SK-N-SH treated with all-trans-retinoic acid at 6 μM for 48 hours (cell line): ENCODE results near the gene PLA2G1B.

Source experiments
- ATAC-seq: fragments of 200-7000 bp; cut with Tn5 transposase; 3 replicates; pipeline ENCODE4 v1.9.1; 2020; ENCODE audit warnings: mild to moderate bottlenecking, moderate library complexity
- ARNTL ChIP-seq: fragments of 450-650 bp; formaldehyde crosslinking; IDR thresholded peaks from 2 replicates; pipeline ENCODE4 v1.5.0; 2020; ENCODE audit warnings: low read depth, mild to moderate bottlenecking, moderate library complexity, borderline replicate concordance
- BACH2 ChIP-seq: fragments of 250-450 bp; sonication (Bioruptor Pico); IDR thresholded peaks from 2 replicates; pipeline ENCODE4 v1.9.0; 2021; ENCODE audit warnings: mild to moderate bottlenecking, borderline replicate concordance
- CSDC2 ChIP-seq: fragments of 250-450 bp; sonication (Bioruptor Pico); IDR thresholded peaks from 2 replicates; pipeline ENCODE4 v1.5.0; 2020; ENCODE audit warnings: mild to moderate bottlenecking, moderate library complexity
- ESRRG ChIP-seq: fragments of 250-450 bp; sonication (Bioruptor Pico); IDR thresholded peaks from 2 replicates; pipeline ENCODE4 v1.6.1; 2021; ENCODE audit warnings: mild to moderate bottlenecking
- GLIS3 ChIP-seq: fragments of 250-450 bp; sonication (Bioruptor Pico); IDR thresholded peaks from 2 replicates; pipeline ENCODE4 v1.5.0; 2020; ENCODE audit warnings: mild to moderate bottlenecking, moderate library complexity
- ISL1 ChIP-seq: fragments of 250-450 bp; sonication (Bioruptor Pico); IDR thresholded peaks from 2 replicates; pipeline ENCODE4 v2.1.2; 2022; ENCODE audit warnings: mild to moderate bottlenecking, moderate library complexity
- OSR1 ChIP-seq: fragments of 250-450 bp; sonication (Bioruptor Pico); IDR thresholded peaks from 2 replicates; pipeline ENCODE4 v1.8.0; 2022; ENCODE audit warnings: moderate library complexity, mild to moderate bottlenecking, inconsistent platforms
- PPARA ChIP-seq: fragments of 250-450 bp; sonication (Bioruptor Pico); IDR thresholded peaks from 2 replicates; pipeline ENCODE4 v1.5.0; 2020; ENCODE audit warnings: mild to moderate bottlenecking, borderline replicate concordance
- RARB ChIP-seq: fragments of 250-450 bp; sonication (Bioruptor Pico); IDR thresholded peaks from 2 replicates; pipeline ENCODE4 v1.8.0; 2021; ENCODE audit warnings: mild to moderate bottlenecking, moderate library complexity
- SNAI2 ChIP-seq: fragments of 250-450 bp; sonication (Bioruptor Pico); IDR thresholded peaks from 2 replicates; pipeline ENCODE4 v1.5.0; 2020; ENCODE audit warnings: mild to moderate bottlenecking, moderate library complexity
- TCF4 ChIP-seq: fragments of 250-450 bp; sonication (Bioruptor Pico); IDR thresholded peaks from 2 replicates; pipeline ENCODE4 v1.8.0; 2021; ENCODE audit warnings: mild to moderate bottlenecking, moderate library complexity, borderline replicate concordance
- TOX ChIP-seq: fragments of 250-450 bp; sonication (Bioruptor Pico); IDR thresholded peaks from 2 replicates; pipeline ENCODE4 v1.8.0; 2021; ENCODE audit warnings: mild to moderate bottlenecking, moderate library complexity, borderline replicate concordance
- ZC3H10 ChIP-seq: fragments of 250-450 bp; sonication (Bioruptor Pico); IDR thresholded peaks from 2 replicates; pipeline ENCODE4 v1.5.1; 2021; ENCODE audit warnings: mild to moderate bottlenecking, moderate library complexity
- ZFP3 ChIP-seq: fragments of 250-450 bp; sonication (Bioruptor Pico); IDR thresholded peaks from 2 replicates; pipeline ENCODE4 v1.5.0; 2020; ENCODE audit warnings: mild to moderate bottlenecking, moderate library complexity
- ZFP30 ChIP-seq: fragments of 450-650 bp; formaldehyde crosslinking; IDR thresholded peaks from 2 replicates; pipeline ENCODE4 v1.5.0; 2022; ENCODE audit warnings: mild to moderate bottlenecking, moderate library complexity
- ZNF565 ChIP-seq: fragments of 450-650 bp; formaldehyde crosslinking; conservative IDR thresholded peaks from 2 replicates; pipeline ENCODE4 v1.5.0; 2020; ENCODE audit warnings: low read depth, mild to moderate bottlenecking, moderate library complexity
- ZNF70 ChIP-seq: fragments of 450-650 bp; formaldehyde crosslinking; IDR thresholded peaks from 2 replicates; pipeline ENCODE4 v1.5.0; 2020; ENCODE audit warnings: mild to moderate bottlenecking, moderate library complexity
- ZNF8 ChIP-seq: fragments of 450-650 bp; formaldehyde crosslinking; IDR thresholded peaks from 2 replicates; pipeline ENCODE4 v1.5.0; 2020; ENCODE audit warnings: mild to moderate bottlenecking, moderate library complexity
- TF ChIP-seq, protein P1 (sequence below): fragments of 250-450 bp; sonication (Bioruptor Pico); IDR thresholded peaks from 2 replicates; pipeline ENCODE4 v1.8.0; 2021; ENCODE audit warnings: low read depth, mild to moderate bottlenecking, moderate library complexity, borderline replicate concordance
- TF ChIP-seq, protein P2 (sequence below): fragments of 250-450 bp; sonication (Bioruptor Pico); IDR thresholded peaks from 2 replicates; pipeline ENCODE4 v1.5.1; 2020; ENCODE audit warnings: low read depth, mild to moderate bottlenecking, moderate library complexity
- TF ChIP-seq, protein P3 (sequence below): fragments of 250-450 bp; sonication (Bioruptor Pico); IDR thresholded peaks from 2 replicates; pipeline ENCODE4 v1.5.1; 2021; ENCODE audit warnings: mild to moderate bottlenecking, moderate library complexity
- TF ChIP-seq, protein P4 (sequence below): fragments of 250-450 bp; sonication (Bioruptor Pico); IDR thresholded peaks from 2 replicates; pipeline ENCODE4 v1.8.0; 2020; ENCODE audit warnings: mild to moderate bottlenecking, moderate library complexity, borderline replicate concordance

PLA2G1B gene

DNA sequence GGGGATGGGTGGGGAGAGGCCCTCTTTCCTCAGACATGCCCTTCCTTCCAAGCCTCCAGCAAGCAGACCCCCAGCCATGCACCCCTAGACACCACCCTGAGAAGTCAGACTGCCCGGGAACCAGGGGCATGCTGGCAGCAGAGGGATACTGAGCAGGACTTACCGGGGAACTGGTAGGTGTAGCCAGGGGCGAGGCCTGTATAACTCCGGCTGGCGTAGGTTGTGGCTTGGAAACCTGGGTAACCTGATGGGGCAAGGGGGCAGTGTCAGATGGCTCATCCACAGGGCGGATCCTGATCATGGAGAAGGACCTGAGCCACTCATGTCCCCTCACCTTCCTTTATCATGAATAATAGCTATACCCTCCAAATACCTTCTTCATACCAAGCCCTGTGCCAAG, 25.6 kb upstream of the PLA2G1B start:
- ATAC-seq = no peak
- TF ChIP-seq, protein P1, sequence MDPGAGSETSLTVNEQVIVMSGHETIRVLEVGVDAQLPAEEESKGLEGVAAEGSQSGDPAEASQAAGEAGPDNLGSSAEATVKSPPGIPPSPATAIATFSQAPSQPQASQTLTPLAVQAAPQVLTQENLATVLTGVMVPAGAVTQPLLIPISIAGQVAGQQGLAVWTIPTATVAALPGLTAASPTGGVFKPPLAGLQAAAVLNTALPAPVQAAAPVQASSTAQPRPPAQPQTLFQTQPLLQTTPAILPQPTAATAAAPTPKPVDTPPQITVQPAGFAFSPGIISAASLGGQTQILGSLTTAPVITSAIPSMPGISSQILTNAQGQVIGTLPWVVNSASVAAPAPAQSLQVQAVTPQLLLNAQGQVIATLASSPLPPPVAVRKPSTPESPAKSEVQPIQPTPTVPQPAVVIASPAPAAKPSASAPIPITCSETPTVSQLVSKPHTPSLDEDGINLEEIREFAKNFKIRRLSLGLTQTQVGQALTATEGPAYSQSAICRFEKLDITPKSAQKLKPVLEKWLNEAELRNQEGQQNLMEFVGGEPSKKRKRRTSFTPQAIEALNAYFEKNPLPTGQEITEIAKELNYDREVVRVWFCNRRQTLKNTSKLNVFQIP (CRISPR knock-in tag) = no peak
- TF ChIP-seq OSR1 (CRISPR knock-in tag) (no peak), ESRRG (CRISPR knock-in tag) (no peak)

DNA sequence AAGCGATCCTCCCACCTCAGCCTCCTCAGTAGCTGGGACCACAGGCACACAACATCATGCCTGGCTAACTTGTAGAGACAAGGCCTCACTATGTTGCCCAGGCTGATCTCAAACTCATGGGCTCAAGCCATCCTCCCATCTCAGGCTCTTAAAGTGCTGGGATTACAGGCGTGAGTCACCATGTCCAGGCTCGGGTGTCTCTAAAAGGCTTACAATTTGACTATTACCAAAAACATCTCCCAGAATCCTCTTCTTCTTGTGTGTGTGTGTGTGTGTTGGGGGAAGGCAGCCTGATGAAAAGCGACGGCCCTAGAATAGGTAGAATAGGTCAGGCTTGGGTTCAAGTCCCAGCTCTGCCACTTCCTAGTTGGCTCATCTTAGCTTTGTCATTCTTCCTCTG, 24.5 kb upstream of the PLA2G1B start:
- no peak for TF ChIP-seq ZC3H10 (CRISPR knock-in tag)
- TF ChIP-seq RARB (CRISPR knock-in tag) = no peak
- TF ChIP-seq, protein P2, sequence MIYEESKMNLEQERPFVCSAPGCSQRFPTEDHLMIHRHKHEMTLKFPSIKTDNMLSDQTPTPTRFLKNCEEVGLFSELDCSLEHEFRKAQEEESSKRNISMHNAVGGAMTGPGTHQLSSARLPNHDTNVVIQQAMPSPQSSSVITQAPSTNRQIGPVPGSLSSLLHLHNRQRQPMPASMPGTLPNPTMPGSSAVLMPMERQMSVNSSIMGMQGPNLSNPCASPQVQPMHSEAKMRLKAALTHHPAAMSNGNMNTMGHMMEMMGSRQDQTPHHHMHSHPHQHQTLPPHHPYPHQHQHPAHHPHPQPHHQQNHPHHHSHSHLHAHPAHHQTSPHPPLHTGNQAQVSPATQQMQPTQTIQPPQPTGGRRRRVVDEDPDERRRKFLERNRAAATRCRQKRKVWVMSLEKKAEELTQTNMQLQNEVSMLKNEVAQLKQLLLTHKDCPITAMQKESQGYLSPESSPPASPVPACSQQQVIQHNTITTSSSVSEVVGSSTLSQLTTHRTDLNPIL = no peak
- TF ChIP-seq TOX (CRISPR knock-in tag) = no peak
- TF ChIP-seq OSR1 (CRISPR knock-in tag) = no peak
- TF ChIP-seq, protein P1 (CRISPR knock-in tag) = no peak
- TF ChIP-seq ZFP30 (CRISPR knock-in tag) = no peak
- ATAC-seq = peak; percentile 21

DNA sequence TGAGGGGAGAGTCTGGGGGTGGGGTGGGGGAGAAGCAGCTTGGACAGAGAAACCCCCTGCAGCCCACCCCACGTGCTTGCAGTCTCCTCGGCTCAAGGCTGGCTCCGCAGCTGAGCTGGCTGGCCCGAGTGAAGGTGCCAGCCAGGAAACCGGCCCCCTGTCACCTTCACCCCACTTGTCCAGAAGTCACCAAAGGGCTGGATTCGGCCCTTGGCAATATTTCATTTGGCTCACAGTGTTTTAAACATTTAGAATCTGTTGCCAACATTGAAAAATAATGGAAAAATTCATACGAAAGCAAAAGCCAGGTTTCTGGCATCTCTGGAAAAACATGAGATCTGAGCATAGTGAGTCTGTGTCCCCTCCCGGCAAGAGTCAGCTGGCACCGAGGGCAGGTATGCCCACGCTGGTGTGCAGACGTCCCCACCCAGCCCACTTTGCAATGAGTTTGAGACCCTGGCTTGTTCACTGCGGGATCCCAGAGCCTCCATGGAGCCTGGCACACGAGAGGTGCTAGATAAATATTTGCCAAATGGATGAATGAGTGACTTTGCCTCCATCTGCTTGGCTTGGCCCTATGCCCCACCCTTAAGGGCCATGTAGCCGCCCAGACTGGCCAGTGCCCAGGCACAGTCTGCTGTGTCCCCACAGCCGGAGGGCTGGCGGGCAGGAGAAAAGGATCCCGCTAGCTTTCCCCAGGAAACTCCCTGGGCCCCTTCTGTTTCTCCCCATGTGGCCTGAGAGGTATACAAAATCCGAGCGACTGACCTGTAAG, 23.2 kb upstream of the PLA2G1B start:
- no peak for ATAC-seq

DNA sequence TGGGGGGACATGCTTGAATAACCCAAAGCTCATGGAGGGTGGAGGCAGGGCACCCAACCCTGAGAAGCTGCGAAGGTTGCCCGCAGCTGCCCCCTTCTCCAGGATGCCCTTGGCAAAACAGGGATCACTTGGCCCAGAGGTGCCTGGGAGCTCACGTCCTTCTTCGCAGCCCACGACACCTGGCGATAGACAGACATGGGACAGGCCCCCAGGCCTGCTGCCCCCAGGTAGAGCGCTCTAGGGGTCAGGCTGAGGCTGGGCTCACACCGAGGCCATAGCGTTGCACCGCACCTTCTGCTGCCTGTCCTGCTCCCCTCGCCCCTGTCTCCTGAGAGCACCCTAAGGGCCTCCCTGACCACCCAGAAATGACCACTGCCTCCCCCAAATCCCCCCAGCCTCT, 20.2 kb upstream of the PLA2G1B start:
- TF ChIP-seq, protein P2 = no peak
- TF ChIP-seq ZNF565 (CRISPR knock-in tag) (no peak), RARB (CRISPR knock-in tag) (no peak), TCF4 (CRISPR knock-in tag) (no peak), PPARA (CRISPR knock-in tag) (no peak), ZNF70 (no peak), ESRRG (CRISPR knock-in tag) (no peak), GLIS3 (CRISPR knock-in tag) (no peak), BACH2 (no peak), ISL1 (CRISPR knock-in tag) (no peak), ZNF8 (CRISPR knock-in tag) (no peak), SNAI2 (CRISPR knock-in tag) (no peak), OSR1 (CRISPR knock-in tag) (no peak), CSDC2 (CRISPR knock-in tag) (no peak), ARNTL (no peak), ZFP3 (CRISPR knock-in tag) (no peak)
- TF ChIP-seq, protein P3, sequence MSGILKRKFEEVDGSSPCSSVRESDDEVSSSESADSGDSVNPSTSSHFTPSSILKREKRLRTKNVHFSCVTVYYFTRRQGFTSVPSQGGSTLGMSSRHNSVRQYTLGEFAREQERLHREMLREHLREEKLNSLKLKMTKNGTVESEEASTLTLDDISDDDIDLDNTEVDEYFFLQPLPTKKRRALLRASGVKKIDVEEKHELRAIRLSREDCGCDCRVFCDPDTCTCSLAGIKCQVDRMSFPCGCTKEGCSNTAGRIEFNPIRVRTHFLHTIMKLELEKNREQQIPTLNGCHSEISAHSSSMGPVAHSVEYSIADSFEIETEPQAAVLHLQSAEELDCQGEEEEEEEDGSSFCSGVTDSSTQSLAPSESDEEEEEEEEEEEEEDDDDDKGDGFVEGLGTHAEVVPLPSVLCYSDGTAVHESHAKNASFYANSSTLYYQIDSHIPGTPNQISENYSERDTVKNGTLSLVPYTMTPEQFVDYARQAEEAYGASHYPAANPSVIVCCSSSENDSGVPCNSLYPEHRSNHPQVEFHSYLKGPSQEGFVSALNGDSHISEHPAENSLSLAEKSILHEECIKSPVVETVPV = no peak
- TF ChIP-seq, protein P4, sequence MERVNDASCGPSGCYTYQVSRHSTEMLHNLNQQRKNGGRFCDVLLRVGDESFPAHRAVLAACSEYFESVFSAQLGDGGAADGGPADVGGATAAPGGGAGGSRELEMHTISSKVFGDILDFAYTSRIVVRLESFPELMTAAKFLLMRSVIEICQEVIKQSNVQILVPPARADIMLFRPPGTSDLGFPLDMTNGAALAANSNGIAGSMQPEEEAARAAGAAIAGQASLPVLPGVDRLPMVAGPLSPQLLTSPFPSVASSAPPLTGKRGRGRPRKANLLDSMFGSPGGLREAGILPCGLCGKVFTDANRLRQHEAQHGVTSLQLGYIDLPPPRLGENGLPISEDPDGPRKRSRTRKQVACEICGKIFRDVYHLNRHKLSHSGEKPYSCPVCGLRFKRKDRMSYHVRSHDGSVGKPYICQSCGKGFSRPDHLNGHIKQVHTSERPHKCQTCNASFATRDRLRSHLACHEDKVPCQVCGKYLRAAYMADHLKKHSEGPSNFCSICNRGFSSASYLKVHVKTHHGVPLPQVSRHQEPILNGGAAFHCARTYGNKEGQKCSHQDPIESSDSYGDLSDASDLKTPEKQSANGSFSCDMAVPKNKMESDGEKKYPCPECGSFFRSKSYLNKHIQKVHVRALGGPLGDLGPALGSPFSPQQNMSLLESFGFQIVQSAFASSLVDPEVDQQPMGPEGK (CRISPR knock-in tag) = no peak
- no peak for ATAC-seq

More for the DNA sequence above, 23.2 kb upstream of the PLA2G1B start:
- TF ChIP-seq, protein P2 = no peak
- TF ChIP-seq ESRRG (CRISPR knock-in tag) = no peak
- TF ChIP-seq ZFP30 (CRISPR knock-in tag) = no peak
- TF ChIP-seq ZNF70 = no peak
- TF ChIP-seq ISL1 (CRISPR knock-in tag) = no peak
- no peak for TF ChIP-seq TCF4 (CRISPR knock-in tag)
- no peak for TF ChIP-seq ARNTL
